Measurements from ENCODE around the gene SPEF1. TPM values are rescaled to one million over a fixed set of nuclear protein-coding genes. Genes with fewer than 3 reads are reported as not detected.

Gene SPEF1
- total and polyA plus RNA-seq, 10 of the 15 experiments (the other 5 are each of a cell fraction or from before 2014, with no cell fraction given), result 0.12 TPM; not detected in 9

DNA sequence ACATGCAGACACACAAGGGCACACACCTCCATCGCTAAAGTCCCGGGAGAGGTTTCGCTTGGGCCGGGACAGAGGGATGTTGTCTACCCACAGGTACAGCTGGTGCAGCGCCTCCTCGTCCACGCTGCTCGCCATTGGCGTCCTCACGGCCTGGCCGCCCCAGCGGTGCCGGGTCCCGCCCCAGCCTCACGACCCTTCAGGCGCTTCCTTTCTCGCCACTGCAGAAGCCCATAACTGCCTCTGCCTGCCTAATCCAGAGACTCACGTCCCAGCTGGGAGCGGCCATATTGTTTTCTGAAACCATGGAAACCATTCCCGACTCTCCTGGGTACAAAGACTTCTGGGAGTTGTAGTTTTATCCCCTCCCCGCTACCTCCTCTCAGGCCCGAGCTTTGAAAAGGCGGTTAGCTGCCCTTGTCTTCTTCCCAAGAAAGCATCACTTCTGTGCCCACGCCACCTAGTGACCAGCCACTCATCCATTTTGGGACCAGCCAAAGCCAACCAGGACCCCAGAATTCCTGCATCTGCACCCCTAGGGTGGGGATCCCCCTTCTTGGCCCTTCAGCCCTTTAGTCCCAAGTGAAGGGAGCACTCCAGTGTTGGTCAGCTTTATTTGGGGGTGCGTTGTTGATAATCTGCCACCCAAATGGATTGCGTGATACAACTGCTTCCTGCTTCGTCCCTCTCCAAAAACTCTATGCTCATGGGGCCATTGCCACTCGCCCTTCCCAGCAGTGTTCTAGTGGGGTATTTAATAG lies at the start of gene SPEF1 (continued):
- TF ChIP-seq RFX5 (IDR thresholded peaks at IDR 0.05; ENCODE audit: low read depth, low read length) (no peak), SMC3 (IDR thresholded peaks at IDR 0.05; ENCODE audit: borderline replicate concordance, low read length) (peak; percentile 13; the same call in 1 of the 2 replicates), SRF (IDR thresholded peaks at IDR 0.05; ENCODE audit: low read depth in 2 of 2, low read length in 2 of 2) (no peak), RUNX3 (IDR thresholded peaks at IDR 0.05; ENCODE audit: low read length) (no peak), RB1 (IDR thresholded peaks at IDR 0.05; ENCODE audit: borderline replicate concordance) (no peak), GATAD2B (conservative IDR thresholded peaks at IDR 0.05; ENCODE audit: low read depth) (no peak), ZSCAN29 (IDR thresholded peaks at IDR 0.05) (no peak), STAT3 (IDR thresholded peaks at IDR 0.05; ENCODE audit: low read depth, low read length) (no peak), PAX5 (IDR thresholded peaks at IDR 0.05; ENCODE audit: borderline replicate concordance, low read depth, low read length) (no peak), JUNB (IDR thresholded peaks at IDR 0.05) (no peak), NRF1 (conservative IDR thresholded peaks at IDR 0.05; ENCODE audit: low read depth, low read length) (no peak), BCL11A (IDR thresholded peaks at IDR 0.05; ENCODE audit: low read depth, low read length) (no peak), CREB1 (IDR thresholded peaks at IDR 0.05; ENCODE audit: low read depth) (0 out of 2 replicates have a peak, but pooled peaks have one; percentile 9), TCF12 (IDR thresholded peaks at IDR 0.05; ENCODE audit: low read depth, low read length) (no peak), EED (IDR thresholded peaks at IDR 0.05; ENCODE audit: low read depth) (no peak)
- TF ChIP-seq, protein P1, sequence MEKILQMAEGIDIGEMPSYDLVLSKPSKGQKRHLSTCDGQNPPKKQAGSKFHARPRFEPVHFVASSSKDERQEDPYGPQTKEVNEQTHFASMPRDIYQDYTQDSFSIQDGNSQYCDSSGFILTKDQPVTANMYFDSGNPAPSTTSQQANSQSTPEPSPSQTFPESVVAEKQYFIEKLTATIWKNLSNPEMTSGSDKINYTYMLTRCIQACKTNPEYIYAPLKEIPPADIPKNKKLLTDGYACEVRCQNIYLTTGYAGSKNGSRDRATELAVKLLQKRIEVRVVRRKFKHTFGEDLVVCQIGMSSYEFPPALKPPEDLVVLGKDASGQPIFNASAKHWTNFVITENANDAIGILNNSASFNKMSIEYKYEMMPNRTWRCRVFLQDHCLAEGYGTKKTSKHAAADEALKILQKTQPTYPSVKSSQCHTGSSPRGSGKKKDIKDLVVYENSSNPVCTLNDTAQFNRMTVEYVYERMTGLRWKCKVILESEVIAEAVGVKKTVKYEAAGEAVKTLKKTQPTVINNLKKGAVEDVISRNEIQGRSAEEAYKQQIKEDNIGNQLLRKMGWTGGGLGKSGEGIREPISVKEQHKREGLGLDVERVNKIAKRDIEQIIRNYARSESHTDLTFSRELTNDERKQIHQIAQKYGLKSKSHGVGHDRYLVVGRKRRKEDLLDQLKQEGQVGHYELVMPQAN (conservative IDR thresholded peaks at IDR 0.05), result peak; percentile 96
- TF ChIP-seq, protein P2, sequence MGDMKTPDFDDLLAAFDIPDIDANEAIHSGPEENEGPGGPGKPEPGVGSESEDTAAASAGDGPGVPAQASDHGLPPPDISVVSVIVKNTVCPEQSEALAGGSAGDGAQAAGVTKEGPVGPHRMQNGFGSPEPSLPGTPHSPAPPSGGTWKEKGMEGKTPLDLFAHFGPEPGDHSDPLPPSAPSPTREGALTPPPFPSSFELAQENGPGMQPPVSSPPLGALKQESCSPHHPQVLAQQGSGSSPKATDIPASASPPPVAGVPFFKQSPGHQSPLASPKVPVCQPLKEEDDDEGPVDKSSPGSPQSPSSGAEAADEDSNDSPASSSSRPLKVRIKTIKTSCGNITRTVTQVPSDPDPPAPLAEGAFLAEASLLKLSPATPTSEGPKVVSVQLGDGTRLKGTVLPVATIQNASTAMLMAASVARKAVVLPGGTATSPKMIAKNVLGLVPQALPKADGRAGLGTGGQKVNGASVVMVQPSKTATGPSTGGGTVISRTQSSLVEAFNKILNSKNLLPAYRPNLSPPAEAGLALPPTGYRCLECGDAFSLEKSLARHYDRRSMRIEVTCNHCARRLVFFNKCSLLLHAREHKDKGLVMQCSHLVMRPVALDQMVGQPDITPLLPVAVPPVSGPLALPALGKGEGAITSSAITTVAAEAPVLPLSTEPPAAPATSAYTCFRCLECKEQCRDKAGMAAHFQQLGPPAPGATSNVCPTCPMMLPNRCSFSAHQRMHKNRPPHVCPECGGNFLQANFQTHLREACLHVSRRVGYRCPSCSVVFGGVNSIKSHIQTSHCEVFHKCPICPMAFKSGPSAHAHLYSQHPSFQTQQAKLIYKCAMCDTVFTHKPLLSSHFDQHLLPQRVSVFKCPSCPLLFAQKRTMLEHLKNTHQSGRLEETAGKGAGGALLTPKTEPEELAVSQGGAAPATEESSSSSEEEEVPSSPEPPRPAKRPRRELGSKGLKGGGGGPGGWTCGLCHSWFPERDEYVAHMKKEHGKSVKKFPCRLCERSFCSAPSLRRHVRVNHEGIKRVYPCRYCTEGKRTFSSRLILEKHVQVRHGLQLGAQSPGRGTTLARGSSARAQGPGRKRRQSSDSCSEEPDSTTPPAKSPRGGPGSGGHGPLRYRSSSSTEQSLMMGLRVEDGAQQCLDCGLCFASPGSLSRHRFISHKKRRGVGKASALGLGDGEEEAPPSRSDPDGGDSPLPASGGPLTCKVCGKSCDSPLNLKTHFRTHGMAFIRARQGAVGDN (IDR thresholded peaks at IDR 0.05), result no peak
- TF ChIP-seq, protein P3, sequence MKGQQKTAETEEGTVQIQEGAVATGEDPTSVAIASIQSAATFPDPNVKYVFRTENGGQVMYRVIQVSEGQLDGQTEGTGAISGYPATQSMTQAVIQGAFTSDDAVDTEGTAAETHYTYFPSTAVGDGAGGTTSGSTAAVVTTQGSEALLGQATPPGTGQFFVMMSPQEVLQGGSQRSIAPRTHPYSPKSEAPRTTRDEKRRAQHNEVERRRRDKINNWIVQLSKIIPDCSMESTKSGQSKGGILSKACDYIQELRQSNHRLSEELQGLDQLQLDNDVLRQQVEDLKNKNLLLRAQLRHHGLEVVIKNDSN (IDR thresholded peaks at IDR 0.05; ENCODE audit: borderline replicate concordance, extremely low read length, insufficient read depth, low read depth, low read length), result no peak
- TF ChIP-seq, protein P4, sequence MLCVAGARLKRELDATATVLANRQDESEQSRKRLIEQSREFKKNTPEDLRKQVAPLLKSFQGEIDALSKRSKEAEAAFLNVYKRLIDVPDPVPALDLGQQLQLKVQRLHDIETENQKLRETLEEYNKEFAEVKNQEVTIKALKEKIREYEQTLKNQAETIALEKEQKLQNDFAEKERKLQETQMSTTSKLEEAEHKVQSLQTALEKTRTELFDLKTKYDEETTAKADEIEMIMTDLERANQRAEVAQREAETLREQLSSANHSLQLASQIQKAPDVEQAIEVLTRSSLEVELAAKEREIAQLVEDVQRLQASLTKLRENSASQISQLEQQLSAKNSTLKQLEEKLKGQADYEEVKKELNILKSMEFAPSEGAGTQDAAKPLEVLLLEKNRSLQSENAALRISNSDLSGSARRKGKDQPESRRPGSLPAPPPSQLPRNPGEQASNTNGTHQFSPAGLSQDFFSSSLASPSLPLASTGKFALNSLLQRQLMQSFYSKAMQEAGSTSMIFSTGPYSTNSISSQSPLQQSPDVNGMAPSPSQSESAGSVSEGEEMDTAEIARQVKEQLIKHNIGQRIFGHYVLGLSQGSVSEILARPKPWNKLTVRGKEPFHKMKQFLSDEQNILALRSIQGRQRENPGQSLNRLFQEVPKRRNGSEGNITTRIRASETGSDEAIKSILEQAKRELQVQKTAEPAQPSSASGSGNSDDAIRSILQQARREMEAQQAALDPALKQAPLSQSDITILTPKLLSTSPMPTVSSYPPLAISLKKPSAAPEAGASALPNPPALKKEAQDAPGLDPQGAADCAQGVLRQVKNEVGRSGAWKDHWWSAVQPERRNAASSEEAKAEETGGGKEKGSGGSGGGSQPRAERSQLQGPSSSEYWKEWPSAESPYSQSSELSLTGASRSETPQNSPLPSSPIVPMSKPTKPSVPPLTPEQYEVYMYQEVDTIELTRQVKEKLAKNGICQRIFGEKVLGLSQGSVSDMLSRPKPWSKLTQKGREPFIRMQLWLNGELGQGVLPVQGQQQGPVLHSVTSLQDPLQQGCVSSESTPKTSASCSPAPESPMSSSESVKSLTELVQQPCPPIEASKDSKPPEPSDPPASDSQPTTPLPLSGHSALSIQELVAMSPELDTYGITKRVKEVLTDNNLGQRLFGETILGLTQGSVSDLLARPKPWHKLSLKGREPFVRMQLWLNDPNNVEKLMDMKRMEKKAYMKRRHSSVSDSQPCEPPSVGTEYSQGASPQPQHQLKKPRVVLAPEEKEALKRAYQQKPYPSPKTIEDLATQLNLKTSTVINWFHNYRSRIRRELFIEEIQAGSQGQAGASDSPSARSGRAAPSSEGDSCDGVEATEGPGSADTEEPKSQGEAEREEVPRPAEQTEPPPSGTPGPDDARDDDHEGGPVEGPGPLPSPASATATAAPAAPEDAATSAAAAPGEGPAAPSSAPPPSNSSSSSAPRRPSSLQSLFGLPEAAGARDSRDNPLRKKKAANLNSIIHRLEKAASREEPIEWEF (IDR thresholded peaks at IDR 0.05; ENCODE audit: insufficient replicate concordance, low read depth, low read length), result no peak
